ENCODE results near the gene LYST.
"Not testable (repeated sequence)": the region's sequence is repeated elsewhere in the genome, so short reads cannot be mapped to it uniquely, and the experiment has no call there.

The LYST gene

GRCh38 chr1:235758931-235759330 is 107.8 kb downstream of the LYST start:
- Histone ChIP-seq H3K27ac (ENCODE audit: low read depth, low read length) (no peak overlapping the region), H3K9ac (ENCODE audit: low read length) (no peak overlapping the region), H3K27me3 (ENCODE audit: control insufficient read depth, insufficient read depth, low read length) (no peaks in the 10 kb centered on the region), H3K4me3 (ENCODE audit: low read length) (no peak overlapping the region), H3K4me1 (ENCODE audit: control insufficient read depth, insufficient read depth, low read length) (no peaks in the 10 kb centered on the region), H3K36me3 (ENCODE audit: control insufficient read depth, insufficient read depth, low read length) (peaks cover 8% of the 10 kb centered on the region)

GRCh38 chr1:235757587-235758096 is 109.1 kb downstream of the LYST start:
- Histone ChIP-seq H3K36me3 (ENCODE audit: control insufficient read depth, insufficient read depth, low read length) (peaks cover 8% of the 10 kb centered on the region), H3K9ac (ENCODE audit: low read length) (no peak overlapping the region), H3K27ac (ENCODE audit: low read depth, low read length) (no peak overlapping the region), H3K27me3 (ENCODE audit: control insufficient read depth, insufficient read depth, low read length) (no peaks in the 10 kb centered on the region), H3K4me1 (ENCODE audit: control insufficient read depth, insufficient read depth, low read length) (no peaks in the 10 kb centered on the region), H3K4me3 (ENCODE audit: low read length) (no peak overlapping the region)

GRCh38 chr1:235754186-235754585 is 112.5 kb downstream of the LYST start:
- not testable (repeated sequence) for H3K4me3 ChIP-seq (ENCODE audit: low read length); H3K27ac ChIP-seq (ENCODE audit: low read depth, low read length); H3K27me3 ChIP-seq (ENCODE audit: control insufficient read depth, insufficient read depth, low read length); H3K4me1 ChIP-seq (ENCODE audit: control insufficient read depth, insufficient read depth, low read length); H3K9ac ChIP-seq (ENCODE audit: low read length); H3K36me3 ChIP-seq (ENCODE audit: control insufficient read depth, insufficient read depth, low read length)

- no peak overlapping the region for H3K9ac ChIP-seq (ENCODE audit: low read length)
- H3K36me3 ChIP-seq (ENCODE audit: control insufficient read depth, insufficient read depth, low read length): peaks cover 1% of the 10 kb centered on the region
- no peaks in the 10 kb centered on the region for H3K4me1 ChIP-seq (ENCODE audit: control insufficient read depth, insufficient read depth, low read length)
- no peak overlapping the region for H3K27ac ChIP-seq (ENCODE audit: low read depth, low read length)
- no peaks in the 10 kb centered on the region for H3K27me3 ChIP-seq (ENCODE audit: control insufficient read depth, insufficient read depth, low read length)
- no peak overlapping the region for H3K4me3 ChIP-seq (ENCODE audit: low read length)
Measured at GRCh38 chr1:235749755-235750300, 116.9 kb downstream of the LYST start.

GRCh38 chr1:235748747-235749146 is 118.0 kb downstream of the LYST start:
- H3K27me3 ChIP-seq (ENCODE audit: control insufficient read depth, insufficient read depth, low read length): no peaks in the 10 kb centered on the region
- no peak overlapping the region for H3K9ac ChIP-seq (ENCODE audit: low read length)
- no peak overlapping the region for H3K4me3 ChIP-seq (ENCODE audit: low read length)
- H3K4me1 ChIP-seq (ENCODE audit: control insufficient read depth, insufficient read depth, low read length): no peaks in the 10 kb centered on the region
- no peaks in the 10 kb centered on the region for H3K36me3 ChIP-seq (ENCODE audit: control insufficient read depth, insufficient read depth, low read length)
- H3K27ac ChIP-seq (ENCODE audit: low read depth, low read length): no peak overlapping the region

- no peaks in the 10 kb centered on the region for H3K4me1 ChIP-seq (ENCODE audit: control insufficient read depth, insufficient read depth, low read length)
- peaks cover 2% of the 10 kb centered on the region for H3K36me3 ChIP-seq (ENCODE audit: control insufficient read depth, insufficient read depth, low read length)
- H3K27ac ChIP-seq (ENCODE audit: low read depth, low read length): no peak overlapping the region
- no peak overlapping the region for H3K4me3 ChIP-seq (ENCODE audit: low read length)
- no peak overlapping the region for H3K9ac ChIP-seq (ENCODE audit: low read length)
- no peaks in the 10 kb centered on the region for H3K27me3 ChIP-seq (ENCODE audit: control insufficient read depth, insufficient read depth, low read length)
Measured at GRCh38 chr1:235746245-235746644, 120.5 kb downstream of the LYST start.

GRCh38 chr1:235745503-235746136 is 121.1 kb downstream of the LYST start:
- no peak overlapping the region for H3K27ac ChIP-seq (ENCODE audit: low read depth, low read length)
- H3K4me1 ChIP-seq (ENCODE audit: control insufficient read depth, insufficient read depth, low read length): no peaks in the 10 kb centered on the region
- peaks cover 2% of the 10 kb centered on the region for H3K36me3 ChIP-seq (ENCODE audit: control insufficient read depth, insufficient read depth, low read length)
- no peak overlapping the region for H3K9ac ChIP-seq (ENCODE audit: low read length)
- no peaks in the 10 kb centered on the region for H3K27me3 ChIP-seq (ENCODE audit: control insufficient read depth, insufficient read depth, low read length)
- H3K4me3 ChIP-seq (ENCODE audit: low read length): no peak overlapping the region

- Histone ChIP-seq H3K9ac (ENCODE audit: low read length) (no peak overlapping the region), H3K4me1 (ENCODE audit: control insufficient read depth, insufficient read depth, low read length) (no peaks in the 10 kb centered on the region), H3K4me3 (ENCODE audit: low read length) (no peak overlapping the region), H3K36me3 (ENCODE audit: control insufficient read depth, insufficient read depth, low read length) (peaks cover 2% of the 10 kb centered on the region), H3K27ac (ENCODE audit: low read depth, low read length) (no peak overlapping the region), H3K27me3 (ENCODE audit: control insufficient read depth, insufficient read depth, low read length) (no peaks in the 10 kb centered on the region)
Measured at GRCh38 chr1:235742914-235743599, 123.6 kb downstream of the LYST start.

- peaks cover 2% of the 10 kb centered on the region for H3K36me3 ChIP-seq (ENCODE audit: control insufficient read depth, insufficient read depth, low read length)
Measured at GRCh38 chr1:235741294-235741693, 125.4 kb downstream of the LYST start.

GRCh38 chr1:235739631-235740030 is 127.1 kb downstream of the LYST start:
- Histone ChIP-seq H3K9ac (ENCODE audit: low read length) (no peak overlapping the region), H3K4me3 (ENCODE audit: low read length) (no peak overlapping the region), H3K36me3 (ENCODE audit: control insufficient read depth, insufficient read depth, low read length) (peaks cover 2% of the 10 kb centered on the region), H3K4me1 (ENCODE audit: control insufficient read depth, insufficient read depth, low read length) (no peaks in the 10 kb centered on the region), H3K27me3 (ENCODE audit: control insufficient read depth, insufficient read depth, low read length) (no peaks in the 10 kb centered on the region), H3K27ac (ENCODE audit: low read depth, low read length) (no peak overlapping the region)

More at GRCh38 chr1:235741294-235741693, 125.4 kb downstream of the LYST start:
- H3K27me3 ChIP-seq (ENCODE audit: control insufficient read depth, insufficient read depth, low read length): no peaks in the 10 kb centered on the region
- H3K4me1 ChIP-seq (ENCODE audit: control insufficient read depth, insufficient read depth, low read length): no peaks in the 10 kb centered on the region
- no peak overlapping the region for H3K4me3 ChIP-seq (ENCODE audit: low read length)
- H3K9ac ChIP-seq (ENCODE audit: low read length): no peak overlapping the region
- no peak overlapping the region for H3K27ac ChIP-seq (ENCODE audit: low read depth, low read length)

- Histone ChIP-seq H3K4me1 (ENCODE audit: control insufficient read depth, insufficient read depth, low read length) (no peaks in the 10 kb centered on the region), H3K4me3 (ENCODE audit: low read length) (no peak overlapping the region), H3K9ac (ENCODE audit: low read length) (no peak overlapping the region), H3K27me3 (ENCODE audit: control insufficient read depth, insufficient read depth, low read length) (no peaks in the 10 kb centered on the region), H3K27ac (ENCODE audit: low read depth, low read length) (no peak overlapping the region), H3K36me3 (ENCODE audit: control insufficient read depth, insufficient read depth, low read length) (peaks cover 2% of the 10 kb centered on the region)
Measured at GRCh38 chr1:235739124-235739523, 127.6 kb downstream of the LYST start.

GRCh38 chr1:235737751-235738150 is 129.0 kb downstream of the LYST start:
- Histone ChIP-seq H3K27ac (ENCODE audit: low read depth, low read length) (no peak overlapping the region), H3K4me3 (ENCODE audit: low read length) (no peak overlapping the region), H3K4me1 (ENCODE audit: control insufficient read depth, insufficient read depth, low read length) (no peaks in the 10 kb centered on the region), H3K27me3 (ENCODE audit: control insufficient read depth, insufficient read depth, low read length) (no peaks in the 10 kb centered on the region), H3K9ac (ENCODE audit: low read length) (no peak overlapping the region), H3K36me3 (ENCODE audit: control insufficient read depth, insufficient read depth, low read length) (peaks cover 2% of the 10 kb centered on the region)
